ENCODE measurements around the gene NATD1. TPM values are rescaled to one million over a fixed set of nuclear protein-coding genes. Genes with fewer than 3 reads are reported as not detected.

NATD1 gene
- total and polyA plus RNA-seq, 3 donors from 2014 or later: 12.1 to 20.0 (median 17.9) TPM

GRCh38 chr17:21204935-21205334, 48.3 kb downstream of the NATD1 start:
- no peak for TF ChIP-seq POLR2A (IDR thresholded peaks at IDR 0.05)
- TF ChIP-seq CTCF (IDR thresholded peaks at IDR 0.05): no peak
- DNase-seq: no peak
- H3K27me3 ChIP-seq: no peaks in the 10 kb centered on the region
- H3K9me3 ChIP-seq: no peaks in the 10 kb centered on the region
- peaks cover 31% of the 10 kb centered on the region for H3K4me1 ChIP-seq
- H3K4me3 ChIP-seq: no peak overlapping the region
- H3K27ac ChIP-seq: no peak overlapping the region
- WGBS, 2 donors: 83 to 84% methylated on average over 5 to 9 of the region's 9 CpGs
- H3K36me3 ChIP-seq (ENCODE audit: low read depth, missing control alignments): no peaks in the 10 kb centered on the region
- intact Hi-C loops (cut with DNase I; ENCODE audit: low total_unique reads): no loop called here

GRCh38 chr17:21202512-21202911, 50.7 kb downstream of the NATD1 start:
- WGBS, 2 donors: 83 to 96% methylated on average over 1 to 12 of the region's 12 CpGs
- Histone ChIP-seq H3K9me3 (no peaks in the 10 kb centered on the region), H3K27me3 (no peaks in the 10 kb centered on the region), H3K4me3 (no peak overlapping the region), H3K27ac (no peak overlapping the region), H3K36me3 (ENCODE audit: low read depth, missing control alignments) (no peaks in the 10 kb centered on the region), H3K4me1 (peaks cover 19% of the 10 kb centered on the region)
- no peak for DNase-seq
- TF ChIP-seq POLR2A (IDR thresholded peaks at IDR 0.05) (no peak), CTCF (IDR thresholded peaks at IDR 0.05) (no peak)
- intact Hi-C loops (cut with DNase I; ENCODE audit: low total_unique reads): no loop called here

GRCh38 chr17:21201874-21202273, 51.3 kb downstream of the NATD1 start:
- no peaks in the 10 kb centered on the region for H3K36me3 ChIP-seq (ENCODE audit: low read depth, missing control alignments)
- 92 to 98% methylated on average over 11 of the region's 11 CpGs for WGBS, 2 donors
- H3K27me3 ChIP-seq: no peaks in the 10 kb centered on the region
- intact Hi-C loops (cut with DNase I; ENCODE audit: low total_unique reads): no loop called here
- TF ChIP-seq CTCF (IDR thresholded peaks at IDR 0.05) (no peak), POLR2A (IDR thresholded peaks at IDR 0.05) (no peak)
- H3K27ac ChIP-seq: no peak overlapping the region
- H3K9me3 ChIP-seq: no peaks in the 10 kb centered on the region
- DNase-seq: no peak
- no peak overlapping the region for H3K4me3 ChIP-seq
- peaks cover 19% of the 10 kb centered on the region for H3K4me1 ChIP-seq

GRCh38 chr17:21201298-21201595, 52.0 kb downstream of the NATD1 start:
- Histone ChIP-seq H3K27ac (no peak overlapping the region), H3K9me3 (no peaks in the 10 kb centered on the region), H3K4me1 (peaks cover 19% of the 10 kb centered on the region), H3K27me3 (no peaks in the 10 kb centered on the region), H3K36me3 (ENCODE audit: low read depth, missing control alignments) (no peaks in the 10 kb centered on the region), H3K4me3 (no peak overlapping the region)
- intact Hi-C loops (cut with DNase I; ENCODE audit: low total_unique reads): no loop called here
- DNase-seq: no peak
- TF ChIP-seq CTCF (IDR thresholded peaks at IDR 0.05): no peak
- no peak for TF ChIP-seq POLR2A (IDR thresholded peaks at IDR 0.05)
- 59 to 70% methylated on average over 5 of the region's 5 CpGs for WGBS, 2 donors

GRCh38 chr17:21200590-21201297, 52.5 kb downstream of the NATD1 start:
- no peak for TF ChIP-seq POLR2A (IDR thresholded peaks at IDR 0.05)
- TF ChIP-seq CTCF (IDR thresholded peaks at IDR 0.05): no peak
- H3K27ac ChIP-seq: peak overlapping the region in 1 of 2 donors; percentile 4
- WGBS, 2 donors: 70 to 73% methylated on average over 5 to 15 of the region's 15 CpGs
- no peaks in the 10 kb centered on the region for H3K9me3 ChIP-seq
- no peak overlapping the region for H3K4me3 ChIP-seq
- intact Hi-C loops (cut with DNase I; ENCODE audit: low total_unique reads): no loop called here
- peaks cover 19% of the 10 kb centered on the region for H3K4me1 ChIP-seq
- no peak for DNase-seq
- H3K36me3 ChIP-seq (ENCODE audit: low read depth, missing control alignments): no peaks in the 10 kb centered on the region
- no peaks in the 10 kb centered on the region for H3K27me3 ChIP-seq
